ENCODE measurements around the gene SPATA24. TPM values are rescaled to one million over a fixed set of nuclear protein-coding genes. Genes with fewer than 3 reads are reported as not detected.

The SPATA24 gene
- total RNA-seq, 4 donors from 2014 or later, result 1.5 to 5.9 (median 5.5) TPM

DNA sequence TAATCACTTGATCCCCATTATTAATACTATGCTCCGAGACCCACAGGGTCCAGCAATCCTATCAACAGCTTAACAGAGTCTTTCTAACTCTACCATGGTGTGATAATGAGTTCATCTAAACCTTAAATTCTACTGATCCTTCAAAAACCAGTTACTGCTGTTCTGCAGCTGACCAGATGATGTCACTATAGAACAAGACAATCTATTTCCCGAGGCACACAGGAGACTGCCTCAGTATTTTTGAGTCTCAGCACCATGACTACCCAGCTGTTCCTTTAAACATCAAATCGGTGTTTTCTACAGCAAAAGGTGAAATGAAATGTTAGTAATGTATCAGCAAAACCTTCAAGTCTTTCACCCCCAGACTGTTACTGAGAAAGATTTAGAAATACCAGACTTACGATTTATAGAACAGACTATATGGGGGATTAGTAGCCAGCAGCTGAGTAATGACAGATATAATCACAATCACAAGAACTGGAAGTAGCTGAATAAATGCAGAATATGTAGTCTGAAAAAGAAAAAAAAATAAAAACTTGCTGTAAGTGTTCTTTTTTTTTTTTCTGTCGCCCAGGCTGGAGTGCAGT is 18.5 kb upstream of the SPATA24 start:
- TF ChIP-seq, protein P1, sequence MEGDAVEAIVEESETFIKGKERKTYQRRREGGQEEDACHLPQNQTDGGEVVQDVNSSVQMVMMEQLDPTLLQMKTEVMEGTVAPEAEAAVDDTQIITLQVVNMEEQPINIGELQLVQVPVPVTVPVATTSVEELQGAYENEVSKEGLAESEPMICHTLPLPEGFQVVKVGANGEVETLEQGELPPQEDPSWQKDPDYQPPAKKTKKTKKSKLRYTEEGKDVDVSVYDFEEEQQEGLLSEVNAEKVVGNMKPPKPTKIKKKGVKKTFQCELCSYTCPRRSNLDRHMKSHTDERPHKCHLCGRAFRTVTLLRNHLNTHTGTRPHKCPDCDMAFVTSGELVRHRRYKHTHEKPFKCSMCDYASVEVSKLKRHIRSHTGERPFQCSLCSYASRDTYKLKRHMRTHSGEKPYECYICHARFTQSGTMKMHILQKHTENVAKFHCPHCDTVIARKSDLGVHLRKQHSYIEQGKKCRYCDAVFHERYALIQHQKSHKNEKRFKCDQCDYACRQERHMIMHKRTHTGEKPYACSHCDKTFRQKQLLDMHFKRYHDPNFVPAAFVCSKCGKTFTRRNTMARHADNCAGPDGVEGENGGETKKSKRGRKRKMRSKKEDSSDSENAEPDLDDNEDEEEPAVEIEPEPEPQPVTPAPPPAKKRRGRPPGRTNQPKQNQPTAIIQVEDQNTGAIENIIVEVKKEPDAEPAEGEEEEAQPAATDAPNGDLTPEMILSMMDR (IDR thresholded peaks at IDR 0.05), result peak; percentile 63 to 87 (median 74)
- no peak for TF ChIP-seq POLR2A (IDR thresholded peaks at IDR 0.05)
- H3K4me3 ChIP-seq, result no peak overlapping the region
- intact Hi-C loops (cut with DNase I), result loop anchor here (5.0 kb wide), 1 partner anchor 90 kb away; no protein-coding TSS in a partner anchor
- H3K27me3 ChIP-seq, result no peaks in the 10 kb centered on the region
- DNase-seq, result no peak
- H3K9me3 ChIP-seq, result no peaks in the 10 kb centered on the region
- H3K4me1 ChIP-seq, result peaks cover 0 to 29% (median 8%) of the 10 kb centered on the region in 3 donors
- peaks cover 0 to 58% (median 0%) of the 10 kb centered on the region in 3 donors for H3K36me3 ChIP-seq
- 33 to 42% methylated on average over 5 of the region's 5 CpGs for WGBS, 2 donors
- H3K27ac ChIP-seq, result no peak overlapping the region

GRCh38 chr5:139419226-139420192 is 15.6 kb upstream of the SPATA24 start:
- H3K27me3 ChIP-seq, result no peaks in the 10 kb centered on the region
- no peak for TF ChIP-seq POLR2A (IDR thresholded peaks at IDR 0.05)
- TF ChIP-seq, protein P1 (IDR thresholded peaks at IDR 0.05), result no peak
- H3K4me1 ChIP-seq, result peaks cover 16 to 58% (median 37%) of the 10 kb centered on the region in 3 donors
- H3K4me3 ChIP-seq, result no peak overlapping the region
- DNase-seq, result no peak
- H3K9me3 ChIP-seq, result no peaks in the 10 kb centered on the region
- H3K36me3 ChIP-seq, result peaks cover 0 to 30% (median 0%) of the 10 kb centered on the region in 3 donors
- H3K27ac ChIP-seq, result peak overlapping the region in 1 of 4 donors; percentile 30
- intact Hi-C loops (cut with DNase I), result loop anchor here (5.0 kb wide), 1 partner anchor 93 kb away; no protein-coding TSS in a partner anchor
- WGBS, 2 donors, result 65 to 69% methylated on average over 8 to 9 of the region's 9 CpGs

GRCh38 chr5:139418793-139419192 is 14.9 kb upstream of the SPATA24 start:
- peaks cover 18 to 65% (median 43%) of the 10 kb centered on the region in 3 donors for H3K4me1 ChIP-seq
- DNase-seq, result no peak
- H3K9me3 ChIP-seq, result no peaks in the 10 kb centered on the region
- H3K36me3 ChIP-seq, result peaks cover 0 to 22% (median 0%) of the 10 kb centered on the region in 3 donors
- intact Hi-C loops (cut with DNase I), result no loop called here
- H3K27ac ChIP-seq, result peak overlapping the region in 3 of 4 donors; percentile 11 to 85 (median 82)
- TF ChIP-seq, protein P1 (IDR thresholded peaks at IDR 0.05), result no peak
- 67 to 73% methylated on average over 1 of the region's 1 CpG for WGBS, 2 donors
- no peak overlapping the region for H3K4me3 ChIP-seq
- no peaks in the 10 kb centered on the region for H3K27me3 ChIP-seq

DNA sequence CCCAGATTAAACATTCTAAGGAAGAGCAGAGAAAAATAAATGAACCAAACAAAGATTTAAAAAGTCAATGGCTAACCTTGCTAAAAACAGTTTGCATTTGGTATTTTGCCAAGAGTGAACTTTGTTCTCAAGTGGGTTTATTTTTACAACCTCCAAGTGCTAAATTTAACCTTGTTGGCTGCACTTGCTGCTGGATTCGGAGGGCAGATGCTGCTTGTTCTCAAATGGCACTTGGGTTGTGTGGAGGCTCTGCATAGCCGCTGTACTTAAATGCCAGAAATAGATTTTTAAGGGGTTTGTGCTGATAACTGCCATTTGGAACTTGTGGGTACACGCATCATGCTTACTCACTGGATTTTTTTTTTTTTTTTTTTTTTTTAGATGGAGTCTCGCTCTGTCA is 13.3 kb upstream of the SPATA24 start:
- peak overlapping the region in 3 of 4 donors; percentile 64 to 85 (median 82) for H3K27ac ChIP-seq
- 25 to 37% methylated on average over 4 of the region's 4 CpGs for WGBS, 2 donors
- peaks cover 18 to 71% (median 46%) of the 10 kb centered on the region in 3 donors for H3K4me1 ChIP-seq
- no peak for DNase-seq
- no peaks in the 10 kb centered on the region for H3K9me3 ChIP-seq
- intact Hi-C loops (cut with DNase I), result no loop called here
- no peaks in the 10 kb centered on the region for H3K27me3 ChIP-seq
- TF ChIP-seq, protein P1 (IDR thresholded peaks at IDR 0.05), result no peak
- no peak for TF ChIP-seq POLR2A (IDR thresholded peaks at IDR 0.05)
- peaks cover 0 to 12% (median 0%) of the 10 kb centered on the region in 3 donors for H3K36me3 ChIP-seq
- H3K4me3 ChIP-seq, result no peak overlapping the region
